Astrocyte (in vitro differentiated cells and primary cell): Measurements from ENCODE around the gene ESYT1.

ENCODE experiments used
- EZH2 ChIP-seq: IDR thresholded peaks from 2 replicates; pipeline ENCODE4 v1.6.1; 2012; ENCODE audit warnings: mild to moderate bottlenecking, low read length, inconsistent platforms; ENCODE audit not compliant: insufficient read depth
- TF ChIP-seq, protein P1 (sequence below): IDR thresholded peaks from 2 replicates; pipeline ENCODE4 v1.5.1; 2011; ENCODE audit warnings: low read depth, mild to moderate bottlenecking, inconsistent platforms, low read length, moderate library complexity; ENCODE audit not compliant: insufficient read depth

DNA sequence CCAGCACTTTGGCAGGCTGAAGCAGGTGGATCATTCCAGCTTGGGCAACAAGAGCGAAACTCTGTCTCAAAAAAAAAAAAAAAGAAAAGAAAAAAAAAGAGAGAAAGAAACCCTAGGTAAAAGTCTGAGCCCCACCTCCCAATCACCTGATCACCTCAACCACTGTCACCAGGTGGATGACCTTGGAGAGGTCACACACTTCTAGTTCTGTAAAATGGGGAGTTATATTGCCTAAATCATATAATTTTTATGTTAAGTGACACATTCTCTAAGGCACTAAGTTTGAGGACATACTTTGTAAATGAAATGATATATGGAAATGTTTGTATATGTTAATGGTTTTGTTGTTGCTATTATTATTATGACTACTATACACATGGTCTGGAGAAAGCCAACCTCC lies 49.6 kb upstream of the ESYT1 start:
- TF ChIP-seq, protein P1, sequence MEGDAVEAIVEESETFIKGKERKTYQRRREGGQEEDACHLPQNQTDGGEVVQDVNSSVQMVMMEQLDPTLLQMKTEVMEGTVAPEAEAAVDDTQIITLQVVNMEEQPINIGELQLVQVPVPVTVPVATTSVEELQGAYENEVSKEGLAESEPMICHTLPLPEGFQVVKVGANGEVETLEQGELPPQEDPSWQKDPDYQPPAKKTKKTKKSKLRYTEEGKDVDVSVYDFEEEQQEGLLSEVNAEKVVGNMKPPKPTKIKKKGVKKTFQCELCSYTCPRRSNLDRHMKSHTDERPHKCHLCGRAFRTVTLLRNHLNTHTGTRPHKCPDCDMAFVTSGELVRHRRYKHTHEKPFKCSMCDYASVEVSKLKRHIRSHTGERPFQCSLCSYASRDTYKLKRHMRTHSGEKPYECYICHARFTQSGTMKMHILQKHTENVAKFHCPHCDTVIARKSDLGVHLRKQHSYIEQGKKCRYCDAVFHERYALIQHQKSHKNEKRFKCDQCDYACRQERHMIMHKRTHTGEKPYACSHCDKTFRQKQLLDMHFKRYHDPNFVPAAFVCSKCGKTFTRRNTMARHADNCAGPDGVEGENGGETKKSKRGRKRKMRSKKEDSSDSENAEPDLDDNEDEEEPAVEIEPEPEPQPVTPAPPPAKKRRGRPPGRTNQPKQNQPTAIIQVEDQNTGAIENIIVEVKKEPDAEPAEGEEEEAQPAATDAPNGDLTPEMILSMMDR = no peak
- TF ChIP-seq EZH2 = no peak
